SK-N-DZ (cell line): ENCODE results near the gene ZNF790.
A peak's percentile ranks its signal among the peaks of the same experiment; 100 is the strongest.

Source experiments
- DNase-seq: peaks from one replicate; pipeline ENCODE4 v3.0.0-alpha.2; 2015; ENCODE audit warnings: low spot score
- small RNA-seq, 2 experiments: library from RNA; depleted of rRNA; stranded (forward); fragments of <200 nt; gene quantifications; one replicate each; pipeline ENCODE3, GENCODE V24; 2014

The ZNF790 gene

GRCh38 chr19:36772311-36773222, 65.6 kb downstream of the ZNF790 start, which contains the start of gene ZNF850:
TSS of gene ZNF850 (minus strand) at chr19:36772807. CDS start at chr19:36762606, 10,201 bp downstream.
- DNase-seq: peak; percentile 94

- DNase-seq: peak; percentile 73
Measured at GRCh38 chr19:36771261-36772231, 66.6 kb downstream of the ZNF790 start.

Small RNA genes within 50 kb of the gene (small RNA-seq; reads per million reads assigned to genes)
- gene RF00019: 0 reads per million in 2 experiments
